Left lung (tissue), 10 donors: ENCODE measurements around the gene ULK4. TPM values are rescaled to one million over a fixed set of nuclear protein-coding genes. Genes with fewer than 3 reads are reported as not detected.
A peak's percentile ranks its signal among the peaks of the same experiment; 100 is the strongest.
"Not testable (repeated sequence)": the region's sequence is repeated elsewhere in the genome, so short reads cannot be mapped to it uniquely, and the experiment has no call there.

Source experiments
- ATAC-seq: fragments of 200-7000 bp; cut with Tn5 transposase; one replicate; pipeline ENCODE4 v1.9.1; 2020; ENCODE audit warnings: moderate library complexity
- DNase-seq, 4 donors: peaks; one replicate each; pipeline ENCODE4 v3.0.0-alpha.2; 2013 to 2020
- H3K27ac ChIP-seq, 2 donors: fragments of 200-600 bp; sonication (generic) in 1 of 2; one replicate each; pipeline versions ENCODE4 v1.5.0 to v1.8.0; 2020 to 2021
- H3K27me3 ChIP-seq, 2 donors: fragments of 200-600 bp; sonication (generic) in 1 of 2; one replicate each; pipeline versions ENCODE4 v1.5.0 to v1.8.0; 2020 to 2021
- H3K36me3 ChIP-seq, 2 donors: fragments of 200-600 bp; sonication (generic) in 1 of 2; one replicate each; pipeline versions ENCODE4 v1.5.0 to v1.8.0; 2020 to 2021
- H3K4me1 ChIP-seq, 2 donors: fragments of 200-600 bp; one replicate each; pipeline ENCODE4 v1.8.0; 2021
- H3K4me3 ChIP-seq, 2 donors: fragments of 200-600 bp; sonication (generic) in 1 of 2; one replicate each; pipeline versions ENCODE4 v1.5.0 to v1.8.0; 2020 to 2021; ENCODE audit warnings: mild to moderate bottlenecking in 1 of 2
- H3K9me3 ChIP-seq, 2 donors: fragments of 200-600 bp; sonication (generic) in 1 of 2; one replicate each; pipeline versions ENCODE4 v1.5.0 to v1.8.0; 2020 to 2021
- CTCF ChIP-seq, 2 donors: fragments of 200-600 bp; sonication (generic) in 1 of 2; IDR thresholded peaks; one replicate each; pipeline versions ENCODE4 v1.5.0 to v1.8.0; 2021; ENCODE audit warnings: antibody characterized with exemption in 2 of 2
- intact Hi-C, 2 donors: fragments of 100-400 bp; cut with DNase I; formaldehyde crosslinking; loops; one replicate each; pipeline versions ENCODE4 v1.11.2 to v1.14.2; 2022
- polyA plus RNA-seq, 6 donors: library from polyadenylated mRNA; unstranded; fragments of 120-200 nt; gene quantifications; one replicate each; pipeline ENCODE4 v1.2.1, GENCODE V29; 2013; ENCODE audit not compliant: insufficient read length in 6 of 6
- total RNA-seq, 2 donors: library from RNA; stranded (reverse); fragmentation: NEBNext Ultra II Directional; extraction: Animal tissue kit (Norgen Biotek cat#: 25700); gene quantifications; one replicate each; pipeline ENCODE4 v1.2.1, GENCODE V29; 2021
- donor health status: DM: no; HTN: yes; CAD: no.
- donor health status: DM: no; HTN: no; CAD: no.

Gene ULK4
- total and polyA plus RNA-seq, 8 donors = 3.9 to 12.1 (median 5.6) TPM

- Histone ChIP-seq H3K9me3 (peaks cover 0 to 12% of the 10 kb centered on the region in 2 donors), H3K36me3 (no peaks in the 10 kb centered on the region), H3K27me3 (no peaks in the 10 kb centered on the region), H3K27ac (no peak overlapping the region), H3K4me1 (no peaks in the 10 kb centered on the region), H3K4me3 (no peak overlapping the region)
- no peak for TF ChIP-seq CTCF (IDR thresholded peaks at IDR 0.05)
- ATAC-seq (no peak), DNase-seq (peak in 1 of 4 donors; percentile 1)
- intact Hi-C loops = no loop called here
These were observed 73.4 kb downstream of the ULK4 start for GRCh38 chr3:41888368-41889076.

GRCh38 chr3:41882956-41883355 is 78.9 kb downstream of the ULK4 start:
- TF ChIP-seq CTCF (IDR thresholded peaks at IDR 0.05) = no peak
- no peaks in the 10 kb centered on the region for H3K4me1 ChIP-seq
- no peak for ATAC-seq
- DNase-seq = no peak
- no peak overlapping the region for H3K27ac ChIP-seq
- no peaks in the 10 kb centered on the region for H3K36me3 ChIP-seq
- H3K27me3 ChIP-seq = no peaks in the 10 kb centered on the region
- H3K4me3 ChIP-seq = no peak overlapping the region
- H3K9me3 ChIP-seq = no peaks in the 10 kb centered on the region
- intact Hi-C loops = loop anchor here in 1 of 2 donors (5.0 kb wide), 1 partner anchor 1301 kb away; no protein-coding TSS in a partner anchor

- ATAC-seq = peak; percentile 17
- Histone ChIP-seq H3K36me3 (no peaks in the 10 kb centered on the region), H3K27me3 (no peaks in the 10 kb centered on the region), H3K4me3 (no peak overlapping the region), H3K27ac (no peak overlapping the region), H3K4me1 (no peaks in the 10 kb centered on the region), H3K9me3 (no peaks in the 10 kb centered on the region)
- peak; percentile 43 to 62 for TF ChIP-seq CTCF (IDR thresholded peaks at IDR 0.05)
- intact Hi-C loops = loop anchor here in 1 of 2 donors (5.0 kb wide), 1 partner anchor 1299 kb away; no protein-coding TSS in a partner anchor
- peak in 2 of 4 donors; percentile 31 to 61 for DNase-seq
These were observed 80.6 kb downstream of the ULK4 start for GRCh38 chr3:41881233-41881821.

GRCh38 chr3:41880387-41880786 is 81.5 kb downstream of the ULK4 start:
- Histone ChIP-seq H3K4me3 (no peak overlapping the region), H3K27ac (no peak overlapping the region), H3K4me1 (no peaks in the 10 kb centered on the region), H3K27me3 (no peaks in the 10 kb centered on the region), H3K36me3 (no peaks in the 10 kb centered on the region), H3K9me3 (no peaks in the 10 kb centered on the region)
- intact Hi-C loops = loop anchor here in 1 of 2 donors (5.0 kb wide), 1 partner anchor 1298 kb away; no protein-coding TSS in a partner anchor
- TF ChIP-seq CTCF (IDR thresholded peaks at IDR 0.05) = no peak
- ATAC-seq (no peak), DNase-seq (no peak)

GRCh38 chr3:41877741-41878140 is 84.2 kb downstream of the ULK4 start:
- intact Hi-C loops, ATAC-seq, DNase-seq: not testable (repeated sequence)

More at GRCh38 chr3:41877741-41878140, 84.2 kb downstream of the ULK4 start:
- not testable (repeated sequence) for H3K27me3 ChIP-seq, H3K27ac ChIP-seq, H3K9me3 ChIP-seq, H3K4me3 ChIP-seq, H3K4me1 ChIP-seq, H3K36me3 ChIP-seq
